ENCODE measurements around the gene PSMD14. TPM values are rescaled to one million over a fixed set of nuclear protein-coding genes. Genes with fewer than 3 reads are reported as not detected.

Gene PSMD14
- total RNA-seq, 1 donor from 2014 or later, result 46.9 TPM

Other genes starting within 250 kb of the PSMD14 start
- 53.0 to 59.0 TPM (median 54.5 TPM) in 3 replicates for gene TANK, start 148.0 kb upstream of the PSMD14 start, total RNA-seq
- 0.09 to 0.13 TPM in 2 of 3 replicates, not detected in the other for gene TBR1, start 107.9 kb downstream of the PSMD14 start, total RNA-seq